Osteocyte (in vitro differentiated cells): Measurements from ENCODE around the gene PARD3B. TPM values are rescaled to one million over a fixed set of nuclear protein-coding genes. Genes with fewer than 3 reads are reported as not detected.

Source experiments
- DNase-seq: peaks from one replicate; pipeline ENCODE4 v3.0.0; 2021; ENCODE audit warnings: mixed read lengths; ENCODE audit not compliant: unreplicated experiment; ENCODE audit errors: extremely low spot score
- H3K27ac Mint-ChIP-seq: one replicate; pipeline ENCODE4 v1.8.0; 2021; ENCODE audit warnings: mild to moderate bottlenecking, mixed read lengths; ENCODE audit not compliant: unreplicated experiment
- H3K27me3 Mint-ChIP-seq: one replicate; pipeline ENCODE4 v1.8.0; 2021; ENCODE audit warnings: mixed read lengths; ENCODE audit not compliant: unreplicated experiment
- H3K36me3 Mint-ChIP-seq: one replicate; pipeline ENCODE4 v1.8.0; 2021; ENCODE audit warnings: mixed read lengths; ENCODE audit not compliant: unreplicated experiment
- H3K4me1 Mint-ChIP-seq: one replicate; pipeline ENCODE4 v1.8.0; 2021; ENCODE audit warnings: mixed read lengths; ENCODE audit not compliant: unreplicated experiment
- H3K4me3 Mint-ChIP-seq: one replicate; pipeline ENCODE4 v1.8.0; 2021; ENCODE audit warnings: mild to moderate bottlenecking, moderate library complexity, mixed read lengths; ENCODE audit not compliant: unreplicated experiment
- H3K9me3 Mint-ChIP-seq: one replicate; pipeline ENCODE4 v1.8.0; 2021; ENCODE audit warnings: mixed read lengths; ENCODE audit not compliant: unreplicated experiment
- total RNA-seq: library from RNA; stranded (reverse); gene quantifications from 2 replicates; pipeline ENCODE4 v1.2.1, GENCODE V29; 2021
- TF ChIP-seq, protein P1 (sequence below): fragments of 200-600 bp; sonication (generic); IDR thresholded peaks from 2 replicates; pipeline ENCODE4 v1.5.0; 2021; ENCODE audit warnings: antibody characterized with exemption, mild to moderate bottlenecking, moderate library complexity

The PARD3B gene
- total RNA-seq, 1 donor from 2014 or later = 26.7 TPM

GRCh38 chr2:204575463-204575862, 30.2 kb downstream of the PARD3B start:
- no peak for DNase-seq
- Mint-ChIP-seq H3K27ac (no peak overlapping the region), H3K4me3 (no peak overlapping the region), H3K36me3 (no peaks in the 10 kb centered on the region), H3K9me3 (no peaks in the 10 kb centered on the region), H3K4me1 (no peaks in the 10 kb centered on the region), H3K27me3 (no peaks in the 10 kb centered on the region)
- TF ChIP-seq, protein P1, sequence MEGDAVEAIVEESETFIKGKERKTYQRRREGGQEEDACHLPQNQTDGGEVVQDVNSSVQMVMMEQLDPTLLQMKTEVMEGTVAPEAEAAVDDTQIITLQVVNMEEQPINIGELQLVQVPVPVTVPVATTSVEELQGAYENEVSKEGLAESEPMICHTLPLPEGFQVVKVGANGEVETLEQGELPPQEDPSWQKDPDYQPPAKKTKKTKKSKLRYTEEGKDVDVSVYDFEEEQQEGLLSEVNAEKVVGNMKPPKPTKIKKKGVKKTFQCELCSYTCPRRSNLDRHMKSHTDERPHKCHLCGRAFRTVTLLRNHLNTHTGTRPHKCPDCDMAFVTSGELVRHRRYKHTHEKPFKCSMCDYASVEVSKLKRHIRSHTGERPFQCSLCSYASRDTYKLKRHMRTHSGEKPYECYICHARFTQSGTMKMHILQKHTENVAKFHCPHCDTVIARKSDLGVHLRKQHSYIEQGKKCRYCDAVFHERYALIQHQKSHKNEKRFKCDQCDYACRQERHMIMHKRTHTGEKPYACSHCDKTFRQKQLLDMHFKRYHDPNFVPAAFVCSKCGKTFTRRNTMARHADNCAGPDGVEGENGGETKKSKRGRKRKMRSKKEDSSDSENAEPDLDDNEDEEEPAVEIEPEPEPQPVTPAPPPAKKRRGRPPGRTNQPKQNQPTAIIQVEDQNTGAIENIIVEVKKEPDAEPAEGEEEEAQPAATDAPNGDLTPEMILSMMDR = no peak

GRCh38 chr2:204576362-204576979, 31.2 kb downstream of the PARD3B start:
- H3K27me3 Mint-ChIP-seq = no peaks in the 10 kb centered on the region
- no peaks in the 10 kb centered on the region for H3K4me1 Mint-ChIP-seq
- H3K4me3 Mint-ChIP-seq = no peak overlapping the region
- no peak for DNase-seq
- H3K27ac Mint-ChIP-seq = no peak overlapping the region
- no peaks in the 10 kb centered on the region for H3K36me3 Mint-ChIP-seq
- TF ChIP-seq, protein P1 = no peak
- no peaks in the 10 kb centered on the region for H3K9me3 Mint-ChIP-seq

DNA sequence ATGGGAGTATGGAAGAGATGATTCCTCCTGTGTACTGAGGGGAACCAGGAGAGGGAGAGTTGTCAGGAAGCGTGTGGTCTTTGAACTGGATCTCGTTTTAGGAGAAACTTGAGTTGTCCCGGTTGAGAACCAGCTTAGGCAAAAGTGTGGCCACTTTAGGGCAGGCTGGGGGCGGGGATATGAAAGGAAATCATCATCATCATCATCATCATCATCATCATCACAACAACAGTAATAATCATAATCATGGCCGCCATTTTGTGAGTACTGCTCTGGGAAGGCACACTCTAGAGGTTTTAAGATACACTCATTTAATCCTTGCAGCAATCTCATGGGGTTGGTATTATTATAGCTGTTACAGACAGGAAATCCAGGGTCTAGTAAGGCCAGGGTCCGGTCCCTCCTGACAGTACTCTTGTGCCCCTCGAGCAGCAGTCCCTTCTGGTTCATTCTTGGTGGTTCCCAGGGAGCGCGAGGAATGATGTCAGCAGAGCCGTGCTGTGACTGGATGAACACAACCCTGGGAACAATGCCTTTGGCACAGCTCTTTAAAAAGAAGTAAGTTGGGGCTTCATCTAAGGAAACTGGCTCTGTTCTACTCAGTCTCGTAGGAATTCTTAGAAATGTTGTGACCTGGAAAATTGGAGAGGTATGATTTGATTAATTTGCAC, 33.8 kb downstream of the PARD3B start:
- no peak overlapping the region for H3K27ac Mint-ChIP-seq
- H3K9me3 Mint-ChIP-seq = peaks cover 3% of the 10 kb centered on the region
- TF ChIP-seq, protein P1 = no peak
- H3K4me3 Mint-ChIP-seq = no peak overlapping the region
- no peak for DNase-seq
- H3K4me1 Mint-ChIP-seq = no peaks in the 10 kb centered on the region
- no peaks in the 10 kb centered on the region for H3K27me3 Mint-ChIP-seq
- H3K36me3 Mint-ChIP-seq = no peaks in the 10 kb centered on the region

GRCh38 chr2:204581946-204582345, 36.7 kb downstream of the PARD3B start:
- peaks cover 3% of the 10 kb centered on the region for H3K9me3 Mint-ChIP-seq
- H3K27ac Mint-ChIP-seq = no peak overlapping the region
- H3K4me1 Mint-ChIP-seq = no peaks in the 10 kb centered on the region
- DNase-seq = no peak
- no peaks in the 10 kb centered on the region for H3K27me3 Mint-ChIP-seq
- no peaks in the 10 kb centered on the region for H3K36me3 Mint-ChIP-seq
- H3K4me3 Mint-ChIP-seq = no peak overlapping the region
- TF ChIP-seq, protein P1 = no peak

- DNase-seq = no peak
- Mint-ChIP-seq H3K27me3 (no peaks in the 10 kb centered on the region), H3K27ac (no peak overlapping the region), H3K4me1 (no peaks in the 10 kb centered on the region), H3K36me3 (no peaks in the 10 kb centered on the region), H3K9me3 (peaks cover 3% of the 10 kb centered on the region), H3K4me3 (no peak overlapping the region)
- TF ChIP-seq, protein P1 = no peak
Measured at GRCh38 chr2:204583773-204584172, 38.5 kb downstream of the PARD3B start.
